Mesenchymal stem cell (in vitro differentiated cells and primary cell): ENCODE data around the gene ORMDL3.

ENCODE experiments used
- DNase-seq: peaks from one replicate; pipeline ENCODE4 v3.0.0-alpha.2; 2013
- H2AFZ ChIP-seq: one replicate; pipeline ENCODE4 v1.6.1; 2013; ENCODE audit warnings: low read depth, mild to moderate bottlenecking, control low read depth, inconsistent platforms, low read length, moderate library complexity
- H2AK5ac ChIP-seq: 2 replicates; pipeline ENCODE4 v1.6.1; 2013; ENCODE audit warnings: low read length, moderate library complexity, mild to moderate bottlenecking, inconsistent platforms; ENCODE audit not compliant: severe bottlenecking
- H2BK120ac ChIP-seq: one replicate; pipeline ENCODE4 v1.6.1; 2013; ENCODE audit warnings: low read depth, mild to moderate bottlenecking, inconsistent platforms, low read length, moderate library complexity
- H2BK12ac ChIP-seq, 2 experiments: one replicate each; pipeline ENCODE4 v1.6.1; 2013; ENCODE audit warnings: inconsistent platforms in 2 of 2, low read length in 2 of 2, mild to moderate bottlenecking in 2 of 2, moderate library complexity in 2 of 2, control low read depth in 1 of 2
- H2BK15ac ChIP-seq: one replicate; pipeline ENCODE4 v1.6.1; 2013; ENCODE audit warnings: mild to moderate bottlenecking, low read depth, inconsistent platforms; ENCODE audit not compliant: poor library complexity, severe bottlenecking
- H2BK5ac ChIP-seq: 2 replicates; pipeline ENCODE4 v1.6.1; 2013; ENCODE audit warnings: low read depth, mild to moderate bottlenecking, low read length, control low read depth, inconsistent platforms; ENCODE audit not compliant: poor library complexity, severe bottlenecking
- H3K14ac ChIP-seq, 2 experiments: one replicate each; pipeline ENCODE4 v1.6.1; 2013; ENCODE audit warnings: inconsistent platforms in 2 of 2, low read length in 2 of 2, control low read depth in 1 of 2, mild to moderate bottlenecking in 1 of 2, moderate library complexity in 1 of 2
- H3K18ac ChIP-seq, 2 experiments: one replicate each; pipeline ENCODE4 v1.6.1; 2013; ENCODE audit warnings: inconsistent platforms in 2 of 2, low read length in 2 of 2, control low read depth in 1 of 2, low read depth in 1 of 2, mild to moderate bottlenecking in 1 of 2
- H3K23ac ChIP-seq, 2 experiments: one replicate each; pipeline ENCODE4 v1.6.1; 2013; ENCODE audit warnings: inconsistent platforms in 2 of 2, low read length in 2 of 2, mild to moderate bottlenecking in 2 of 2, moderate library complexity in 2 of 2, control low read depth in 1 of 2
- H3K27ac ChIP-seq: 2 replicates; pipeline ENCODE4 v1.5.1; 2013; ENCODE audit warnings: mild to moderate bottlenecking, moderate library complexity, low read length, control low read depth, inconsistent platforms; ENCODE audit not compliant: poor library complexity, severe bottlenecking
- H3K27me3 ChIP-seq, 2 experiments: 2 replicates each; pipeline versions ENCODE4 v1.6.1 to v1.7.0; 2013; ENCODE audit warnings: low read length in 2 of 2, mild to moderate bottlenecking in 2 of 2, moderate library complexity in 2 of 2, control low read depth in 1 of 2, inconsistent platforms in 1 of 2; ENCODE audit not compliant: control insufficient read depth in 1 of 2, insufficient read depth in 1 of 2
- H3K36me3 ChIP-seq, 2 experiments: 2 replicates each; pipeline versions ENCODE4 v1.6.1 to v1.7.0; 2013; ENCODE audit warnings: low read length in 2 of 2, control low read depth in 1 of 2, inconsistent platforms in 1 of 2, low read depth in 1 of 2, mild to moderate bottlenecking in 1 of 2; ENCODE audit not compliant: insufficient read depth in 2 of 2, control insufficient read depth in 1 of 2
- H3K4ac ChIP-seq, 2 experiments: one replicate each; pipeline ENCODE4 v1.6.1; 2013; ENCODE audit warnings: inconsistent platforms in 2 of 2, low read length in 2 of 2, mild to moderate bottlenecking in 2 of 2, moderate library complexity in 2 of 2, control low read depth in 1 of 2, low read depth in 1 of 2
- H3K4me1 ChIP-seq: 2 replicates; pipeline ENCODE4 v1.6.1; 2013; ENCODE audit warnings: low read depth, low read length, control low read depth; ENCODE audit not compliant: control insufficient read depth, insufficient read depth
- H3K4me2 ChIP-seq: 2 replicates; pipeline ENCODE4 v1.6.1; 2013; ENCODE audit warnings: low read length, mild to moderate bottlenecking, inconsistent platforms; ENCODE audit not compliant: poor library complexity, severe bottlenecking
- H3K4me3 ChIP-seq, 2 experiments: 2 replicates each; pipeline versions ENCODE4 v1.5.1 to v1.7.0; 2013; ENCODE audit warnings: low read length in 2 of 2, mild to moderate bottlenecking in 2 of 2, control low read depth in 1 of 2, low read depth in 1 of 2; ENCODE audit not compliant: insufficient read depth in 1 of 2
- H3K79me1 ChIP-seq: replicated peaks from 2 replicates; pipeline ENCODE4 v1.6.1; 2013; ENCODE audit warnings: mild to moderate bottlenecking, control low read depth, low read length, inconsistent platforms; ENCODE audit not compliant: poor library complexity, severe bottlenecking
- H3K9ac ChIP-seq: 2 replicates; pipeline ENCODE4 v1.7.0; 2013; ENCODE audit warnings: mild to moderate bottlenecking, low read length, moderate library complexity
- H3K9me3 ChIP-seq: 2 replicates; pipeline ENCODE4 v1.7.0; 2013; ENCODE audit warnings: mild to moderate bottlenecking, low read length; ENCODE audit not compliant: control insufficient read depth
- H4K8ac ChIP-seq: one replicate; pipeline ENCODE4 v1.6.1; 2013; ENCODE audit warnings: inconsistent platforms, mild to moderate bottlenecking, low read length, moderate library complexity
- H4K91ac ChIP-seq: one replicate; pipeline ENCODE4 v1.6.1; 2013; ENCODE audit warnings: mild to moderate bottlenecking, low read length, inconsistent platforms
- WGBS: methylation state at CpG from one replicate; pipeline ENCODE4 v1.1.7; 2013; ENCODE audit warnings: mixed read lengths; 5-methylcytosine and 5-hydroxymethylcytosine counted together

ORMDL3 gene

DNA sequence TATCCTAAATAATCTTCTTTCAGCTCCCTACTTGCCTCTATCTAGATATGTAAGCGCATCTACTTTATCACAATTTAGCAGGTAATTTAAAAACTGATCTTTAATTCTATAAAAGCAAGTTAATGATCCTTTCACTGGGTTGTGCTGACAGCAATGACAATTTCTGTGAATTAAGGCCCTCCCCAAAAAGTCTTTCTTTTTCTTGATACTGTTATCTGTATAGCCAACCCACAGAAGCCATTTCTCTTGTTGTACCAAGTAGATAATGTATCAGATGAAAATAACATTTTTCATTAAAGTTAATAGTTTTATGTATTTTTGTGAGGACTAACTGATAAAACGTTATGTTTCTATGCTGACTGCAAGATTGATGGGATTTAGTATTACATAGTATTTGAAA, 55.6 kb downstream of the ORMDL3 start:
- Histone ChIP-seq H2BK15ac (no peak overlapping the region), H3K4me1 (no peaks in the 10 kb centered on the region), H3K4me2 (no peak overlapping the region), H2BK12ac (no peak overlapping the region), H3K23ac (no peak overlapping the region), H4K91ac (no peak overlapping the region), H3K36me3 (no peaks in the 10 kb centered on the region), H3K27ac (no peak overlapping the region), H2BK5ac (no peak overlapping the region), H3K9me3 (peaks cover 6% of the 10 kb centered on the region), H2AFZ (no peak overlapping the region), H3K14ac (no peak overlapping the region), H3K79me1 (no peaks in the 10 kb centered on the region), H3K9ac (no peak overlapping the region), H3K18ac (no peak overlapping the region), H2AK5ac (no peak overlapping the region), H3K27me3 (peaks cover 3 to 38% of the 10 kb centered on the region in 2 experiments), H3K4me3 (no peak overlapping the region), H3K4ac (no peak overlapping the region), H2BK120ac (no peak overlapping the region), H4K8ac (no peak overlapping the region)
- 42% methylated on average over 2 of the region's 2 CpGs for WGBS
- no peak for DNase-seq
